Caki2 (cell line): ENCODE data around the gene CENPT. TPM values are rescaled to one million over a fixed set of nuclear protein-coding genes. Genes with fewer than 3 reads are reported as not detected.

ENCODE experiments used
- DNase-seq: peaks from one replicate; pipeline ENCODE4 v3.0.0-alpha.2; 2015; ENCODE audit warnings: low read depth
- in situ Hi-C: cut with HindIII; loops from 2 replicates; pipeline ENCODE4 v1.10.0; 2016; ENCODE audit warnings: low sequenced_read_pairs, low pct_unique_long_range_greater_than_20kb, mixed read lengths
- total RNA-seq: library from RNA; depleted of rRNA; stranded (reverse); fragments of >200 nt; shearing (Covaris generic); gene quantifications from 2 replicates; pipeline ENCODE4 v1.2.3, GENCODE V29; 2014; ENCODE audit warnings: low replicate concordance; rRNA removed

Gene CENPT
- total RNA-seq: 14.4 and 24.4 TPM in 2 replicates

- in situ Hi-C loops: no loop called here
- DNase-seq: peak; percentile 49
Measured at GRCh38 chr16:67847064-67847861, at the start of gene CENPT. TSS of gene CENPT (minus strand) at chr16:67847693. CDS start at chr16:67833859, 13,834 bp downstream.

DNA sequence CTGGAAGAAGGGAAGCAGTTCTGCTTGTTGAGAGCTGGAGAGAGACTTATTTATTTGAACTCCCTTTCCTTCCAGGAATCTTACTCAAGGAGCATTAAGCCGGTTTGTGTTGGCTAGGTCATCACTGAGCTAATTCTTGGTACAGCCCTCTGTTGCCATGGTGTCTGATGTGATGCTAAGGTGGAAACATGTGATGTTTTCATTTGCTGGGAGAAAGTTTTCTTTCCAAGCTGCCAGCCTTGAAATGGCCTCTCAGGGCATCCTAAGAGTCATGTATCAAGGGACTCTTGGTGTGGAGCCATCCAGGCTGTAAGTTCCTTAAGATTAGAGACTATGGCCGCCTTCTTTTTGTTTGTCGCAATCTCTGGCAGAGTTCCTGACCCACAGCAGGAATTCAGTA, 49.7 kb upstream of the CENPT start:
- peak; percentile 56 for DNase-seq
- in situ Hi-C loops: loop anchor here (25.0 kb wide), 1 partner anchor 165 kb away; no protein-coding TSS in a partner anchor

DNA sequence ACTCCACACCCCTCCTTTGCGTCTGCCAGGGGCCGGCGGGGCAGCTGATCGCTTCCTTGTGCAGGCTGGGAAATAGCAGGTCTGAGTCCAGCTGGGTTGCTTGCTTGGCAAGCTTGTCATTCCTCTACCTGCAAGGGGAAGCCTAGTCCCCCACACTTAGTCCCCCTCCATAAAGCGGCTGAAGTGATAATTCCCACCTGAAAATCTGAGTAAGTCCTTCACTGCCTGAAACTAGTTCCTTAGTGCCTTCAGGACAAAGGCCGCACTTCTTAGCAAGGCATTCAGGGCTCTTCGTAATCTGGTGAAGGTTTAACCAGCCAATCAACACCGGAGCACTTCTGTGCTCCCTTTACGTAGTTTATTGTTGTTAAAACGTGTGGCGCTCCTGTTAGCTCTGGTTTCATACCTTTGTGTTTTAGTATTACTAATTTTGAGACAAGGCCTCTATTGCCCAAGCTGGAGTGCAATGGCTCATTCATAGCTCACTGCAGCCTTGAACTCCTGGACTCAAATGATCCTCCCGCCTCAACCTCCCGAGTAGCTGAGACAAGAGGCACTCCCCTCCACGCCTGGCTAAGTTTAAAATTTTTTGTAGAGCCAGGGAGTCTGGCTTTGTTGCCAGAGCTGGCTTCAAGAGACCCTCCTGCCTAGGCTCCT, 46.4 kb upstream of the CENPT start:
- in situ Hi-C loops: loop anchor here (25.0 kb wide), 1 partner anchor 168 kb away; no protein-coding TSS in a partner anchor
- DNase-seq: no peak

DNA sequence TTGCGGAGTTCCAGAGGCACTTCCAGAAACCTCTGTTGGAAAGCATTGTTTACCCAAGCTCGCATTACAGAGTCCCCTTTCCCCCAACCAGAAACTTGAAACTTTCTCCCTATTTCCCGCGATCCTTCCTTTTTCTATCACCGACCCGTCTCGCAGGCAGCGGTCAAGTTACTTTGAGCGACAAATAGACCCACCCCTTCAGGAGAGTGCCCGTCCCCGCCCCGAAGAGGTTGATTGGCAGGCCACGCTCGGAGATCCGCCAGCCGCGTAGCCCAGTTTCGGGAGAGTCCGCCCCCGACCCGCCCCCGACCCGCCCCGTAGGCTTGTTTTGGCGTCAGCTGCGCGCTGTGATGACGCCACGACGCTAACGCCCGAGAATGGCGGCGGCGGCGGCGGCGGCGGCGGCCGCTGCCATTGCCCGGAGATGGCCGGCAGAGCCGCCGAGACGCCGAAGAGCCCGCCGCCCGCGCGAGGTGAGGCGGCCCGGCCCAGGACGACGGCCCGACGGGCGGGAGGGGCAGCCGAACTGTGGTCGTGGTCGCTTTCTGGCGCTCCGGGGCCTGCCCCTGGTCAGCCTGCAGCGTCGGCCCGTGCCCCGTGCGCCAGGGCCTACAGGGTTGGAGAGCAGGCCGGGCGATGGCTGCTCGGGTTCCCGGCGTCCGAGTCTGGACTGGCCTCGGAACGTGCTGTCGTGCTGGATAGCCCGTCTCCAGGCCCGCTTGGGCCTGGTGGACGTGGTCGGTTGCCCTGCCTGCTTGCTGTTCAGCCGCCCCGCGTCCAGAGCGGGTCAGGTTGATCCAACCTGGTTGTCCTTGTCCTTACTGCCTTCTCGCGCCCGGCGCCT, 45.6 kb upstream of the CENPT start, which contains the start of gene PSKH1:
PSKH1 (plus strand) TSS at position 356 of the 844 bp plus-strand sequence. CDS start 15,496 bp downstream, outside the sequence.
- in situ Hi-C loops: loop anchor here (25.0 kb wide), 1 partner anchor 169 kb away; no protein-coding TSS in a partner anchor

GRCh38 chr16:67892375-67892774, 44.9 kb upstream of the CENPT start:
- no peak for DNase-seq
- in situ Hi-C loops: loop anchor here (25.0 kb wide), 1 partner anchor 170 kb away; no protein-coding TSS in a partner anchor

More for the DNA sequence above, 45.6 kb upstream of the CENPT start, which contains the start of gene PSKH1:
- peak; percentile 88 for DNase-seq

DNA sequence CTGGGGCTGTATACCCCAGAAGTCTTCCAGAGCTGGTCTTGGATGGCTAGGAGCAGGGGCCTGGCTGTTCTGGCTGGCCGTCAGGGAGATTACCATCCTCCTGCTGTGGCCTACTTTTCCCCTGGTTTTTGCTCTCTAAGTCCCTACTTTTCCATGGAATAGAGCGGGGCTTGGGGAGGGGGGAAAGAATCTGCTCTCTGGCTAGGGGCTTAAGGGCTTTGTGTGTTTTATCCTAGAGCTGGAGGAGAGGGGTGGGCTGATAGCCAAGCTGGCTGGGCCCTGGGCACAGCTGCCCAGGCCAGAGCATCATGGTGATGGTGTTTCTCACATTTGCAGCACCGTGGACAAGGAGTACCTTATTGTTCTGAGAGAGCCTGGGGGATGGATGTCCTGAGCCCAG, 40.8 kb upstream of the CENPT start:
- no peak for DNase-seq
- in situ Hi-C loops: loop anchor here (25.0 kb wide), 1 partner anchor 174 kb away; no protein-coding TSS in a partner anchor

- in situ Hi-C loops: loop anchor here (25.0 kb wide), 1 partner anchor 176 kb away; no protein-coding TSS in a partner anchor
Measured at GRCh38 chr16:67886387-67886786, 38.9 kb upstream of the CENPT start.

GRCh38 chr16:67885976-67886375, 38.5 kb upstream of the CENPT start:
- no peak for DNase-seq
- in situ Hi-C loops: loop anchor here (25.0 kb wide), 1 partner anchor 176 kb away; no protein-coding TSS in a partner anchor

More at GRCh38 chr16:67886387-67886786, 38.9 kb upstream of the CENPT start:
- no peak for DNase-seq

- in situ Hi-C loops: loop anchor here (25.0 kb wide), 1 partner anchor 177 kb away; no protein-coding TSS in a partner anchor
- no peak for DNase-seq
Measured at GRCh38 chr16:67885545-67885944, 38.1 kb upstream of the CENPT start.

DNA sequence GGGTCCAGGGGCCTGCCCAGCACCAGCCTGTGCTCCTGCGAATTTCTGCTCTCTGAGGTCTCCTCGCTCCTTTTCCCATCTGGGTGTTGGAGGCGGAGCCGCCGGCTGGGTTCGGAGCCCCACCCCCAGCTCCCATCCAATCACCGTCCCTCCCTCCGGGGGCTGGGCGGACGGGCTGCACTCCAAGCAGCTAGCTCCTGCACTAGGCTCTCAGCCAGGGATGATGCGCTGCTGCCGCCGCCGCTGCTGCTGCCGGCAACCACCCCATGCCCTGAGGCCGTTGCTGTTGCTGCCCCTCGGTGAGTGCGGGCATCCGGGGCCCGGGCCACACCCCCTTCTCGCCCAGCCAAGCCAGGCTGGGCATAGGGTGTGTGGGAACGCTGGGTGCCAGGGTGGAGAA, 37.2 kb upstream of the CENPT start, which contains the start of gene NRN1L:
NRN1L (plus strand) TSS at position 202 of the 400 bp plus-strand sequence; CDS start at position 221, 19 bp downstream.
- in situ Hi-C loops: loop anchor here (25.0 kb wide), 1 partner anchor 178 kb away; no protein-coding TSS in a partner anchor

DNA sequence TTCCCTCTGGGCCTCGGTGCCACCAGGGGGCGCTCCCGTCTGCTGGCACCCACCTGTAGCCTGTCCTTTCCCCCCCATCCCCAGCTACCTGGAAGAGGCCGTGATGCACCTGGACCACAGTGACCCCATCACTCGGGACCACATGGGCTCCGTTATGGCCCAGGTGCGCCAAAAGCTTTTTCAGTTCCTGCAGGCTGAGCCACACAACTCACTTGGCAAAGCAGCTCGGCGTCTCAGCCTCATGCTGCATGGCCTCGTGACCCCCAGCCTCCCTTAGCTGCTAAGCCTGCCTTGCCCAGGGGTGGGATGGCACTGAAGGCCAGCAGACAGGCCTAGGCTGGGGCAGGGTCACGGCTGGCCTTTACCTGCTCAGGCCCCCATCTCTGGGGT, 36.4 kb upstream of the CENPT start:
- in situ Hi-C loops: loop anchor here (25.0 kb wide), 1 partner anchor 178 kb away; no protein-coding TSS in a partner anchor
- peak; percentile 47 for DNase-seq

More for the DNA sequence above, 37.2 kb upstream of the CENPT start, which contains the start of gene NRN1L:
- DNase-seq: peak; percentile 85

DNA sequence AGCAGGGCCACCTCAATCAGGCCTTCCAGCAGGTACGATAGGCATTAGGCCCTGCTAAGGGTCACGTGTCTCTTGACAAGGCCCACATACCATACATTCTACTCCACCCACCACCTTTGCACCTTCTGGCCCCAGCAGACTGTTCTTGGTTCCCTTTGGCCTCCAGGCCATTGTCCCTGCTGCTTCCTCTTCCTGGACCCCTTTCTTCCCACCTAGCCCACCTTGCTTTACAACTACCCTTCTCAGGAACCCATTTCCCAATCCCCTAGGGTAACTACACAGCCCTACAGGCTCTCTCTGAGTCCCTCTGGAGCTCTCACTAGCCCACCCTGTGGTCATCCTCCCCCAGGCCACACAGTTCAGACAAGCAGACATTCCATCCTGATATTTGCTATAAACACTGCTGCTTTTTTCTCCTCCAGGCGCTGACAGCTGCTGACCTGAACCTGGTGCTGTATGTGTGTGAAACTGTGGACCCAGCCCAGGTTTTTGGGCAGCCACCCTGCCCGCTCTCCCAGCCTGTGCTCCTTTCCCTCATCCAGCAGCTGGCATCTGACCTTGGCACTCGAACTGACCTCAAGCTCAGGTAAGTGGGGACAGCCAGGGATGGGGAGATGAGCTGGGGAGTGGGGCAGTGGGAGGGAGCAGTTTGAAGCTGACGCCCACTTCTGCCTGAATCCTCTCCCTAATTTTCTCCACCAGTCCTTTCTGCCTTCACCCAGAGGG, 35.8 kb upstream of the CENPT start:
- no peak for DNase-seq
- in situ Hi-C loops: loop anchor here (25.0 kb wide), 1 partner anchor 179 kb away; no protein-coding TSS in a partner anchor

GRCh38 chr16:67882374-67883145, 35.1 kb upstream of the CENPT start:
- no peak for DNase-seq
- in situ Hi-C loops: loop anchor here (25.0 kb wide), 1 partner anchor 180 kb away; no protein-coding TSS in a partner anchor

- in situ Hi-C loops: loop anchor here (25.0 kb wide), 1 partner anchor 181 kb away; no protein-coding TSS in a partner anchor
- no peak for DNase-seq
Measured at GRCh38 chr16:67881621-67882161, 34.2 kb upstream of the CENPT start.

DNA sequence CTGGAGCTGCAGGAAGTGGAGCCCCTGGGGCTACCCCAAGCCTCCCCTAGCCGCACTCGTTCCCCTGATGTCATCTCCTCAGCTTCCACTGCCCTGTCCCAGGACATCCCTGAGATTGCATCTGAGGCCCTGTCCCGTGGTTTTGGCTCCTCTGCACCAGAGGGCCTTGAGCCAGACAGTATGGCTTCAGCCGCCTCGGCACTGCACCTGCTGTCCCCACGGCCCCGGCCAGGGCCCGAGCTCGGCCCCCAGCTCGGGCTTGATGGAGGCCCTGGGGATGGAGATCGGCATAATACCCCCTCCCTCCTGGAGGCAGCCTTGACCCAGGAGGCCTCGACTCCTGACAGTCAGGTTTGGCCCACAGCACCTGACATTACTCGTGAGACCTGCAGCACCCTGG, 33.1 kb upstream of the CENPT start:
- in situ Hi-C loops: loop anchor here (25.0 kb wide), 1 partner anchor 182 kb away; no protein-coding TSS in a partner anchor

GRCh38 chr16:67879936-67880335, 32.4 kb upstream of the CENPT start:
- no peak for DNase-seq
- in situ Hi-C loops: loop anchor here (25.0 kb wide), 1 partner anchor 182 kb away; no protein-coding TSS in a partner anchor

More for the DNA sequence above, 33.1 kb upstream of the CENPT start:
- no peak for DNase-seq
